ENCODE results near the gene KCNJ11. TPM values are rescaled to one million over a fixed set of nuclear protein-coding genes. Genes with fewer than 3 reads are reported as not detected.

The KCNJ11 gene
- total and polyA plus RNA-seq, 10 of the 15 experiments (the other 5 are each of a cell fraction or from before 2014, with no cell fraction given): 0.06 to 0.56 (median 0.21) TPM; not detected in 6

- SMC1A ChIA-PET (ENCODE audit: uncharacterized antibody, unreplicated experiment): no interaction called here
- no peak for TF ChIP-seq KLF5 (IDR thresholded peaks at IDR 0.05; ENCODE audit: partially characterized antibody)
- no peak for TF ChIP-seq PML (IDR thresholded peaks at IDR 0.05; ENCODE audit: low read length)
- no peak for TF ChIP-seq STAT1 (conservative IDR thresholded peaks at IDR 0.05)
- TF ChIP-seq RB1 (IDR thresholded peaks at IDR 0.05; ENCODE audit: borderline replicate concordance): no peak
- no peak for TF ChIP-seq SPI1 (IDR thresholded peaks at IDR 0.05; ENCODE audit: borderline replicate concordance, insufficient read depth, low read depth, low read length)
- TF ChIP-seq HDAC2 (IDR thresholded peaks at IDR 0.05): no peak
- no peak for TF ChIP-seq IRF5 (IDR thresholded peaks at IDR 0.05; ENCODE audit: borderline replicate concordance)
- TF ChIP-seq ASH2L (IDR thresholded peaks at IDR 0.05; ENCODE audit: borderline replicate concordance, low read depth): no peak
- TF ChIP-seq NFXL1 (IDR thresholded peaks at IDR 0.05; ENCODE audit: borderline replicate concordance): no peak
- no peak for TF ChIP-seq E2F8 (IDR thresholded peaks at IDR 0.05; ENCODE audit: low read depth, partially characterized antibody)
- TF ChIP-seq MLLT1 (IDR thresholded peaks at IDR 0.05): no peak
- no peak for TF ChIP-seq SREBF2 (IDR thresholded peaks at IDR 0.05; ENCODE audit: low read length)
- TF ChIP-seq ZNF687 (IDR thresholded peaks at IDR 0.05): no peak
- TF ChIP-seq EED (IDR thresholded peaks at IDR 0.05; ENCODE audit: low read depth): no peak
- no peak for TF ChIP-seq YY1 (IDR thresholded peaks at IDR 0.05; ENCODE audit: low read depth, low read length)
- POLR2A ChIA-PET: no interaction called here
- no peak for ATAC-seq
- Histone ChIP-seq H4K20me1 (ENCODE audit: control insufficient read depth, insufficient read depth) (no peaks in the 10 kb centered on the region), H3K9ac (ENCODE audit: control insufficient read depth, insufficient read depth, low read length) (no peak overlapping the region), H3K4me3 (no peak overlapping the region), H3K27ac (ENCODE audit: control insufficient read depth, insufficient read depth) (no peak overlapping the region), H2AFZ (ENCODE audit: control insufficient read depth, low read depth, low read length) (no peak overlapping the region), H3K36me3 (ENCODE audit: control insufficient read depth in 2 of 2, insufficient read depth in 2 of 2, low read length in 1 of 2) (no peaks in the 10 kb centered on the region), H3K4me2 (ENCODE audit: control insufficient read depth, insufficient read depth) (no peak overlapping the region), H3K9me3 (replicated peaks; ENCODE audit: control insufficient read depth, insufficient read depth, low read length) (no peaks in the 10 kb centered on the region), H3K27me3 (replicated peaks in 1 of 2; ENCODE audit: control insufficient read depth in 2 of 2, insufficient read depth in 2 of 2, low read length in 1 of 2) (no peaks in the 10 kb centered on the region), H3K4me1 (ENCODE audit: control insufficient read depth, insufficient read depth, low read length) (peaks cover 6% of the 10 kb centered on the region), H3K79me2 (ENCODE audit: control insufficient read depth, insufficient read depth, low read length) (no peaks in the 10 kb centered on the region)
- in situ Hi-C loops (cut with MboI) (no loop called here), intact Hi-C loops (cut with micrococcal nuclease; ENCODE audit: unreplicated experiment) (no loop called here)
- RAD21 ChIA-PET (ENCODE audit: unreplicated experiment): no interaction called here
- 71% methylated on average over 13 of the region's 20 CpGs for WGBS (ENCODE audit: insufficient coverage, insufficient replicate concordance, low lambda C conversion rate, missing lambda C conversion rate)
- no TSS peak for BruUV-seq (replicated peaks)
- CTCF ChIA-PET: no interaction called here
- FAIRE-seq: no peak
- no peak for DNase-seq (ENCODE audit: low read depth, low spot score)
These were observed 7.1 kb upstream of the KCNJ11 start for GRCh38 chr11:17395554-17395961.
